Astrocyte (in vitro differentiated cells and primary cell): Measurements from ENCODE around the gene SETD1B. TPM values are rescaled to one million over a fixed set of nuclear protein-coding genes. Genes with fewer than 3 reads are reported as not detected.
A peak's percentile ranks its signal among the peaks of the same experiment; 100 is the strongest.

ENCODE experiments used
- DNase-seq: peaks from one replicate; pipeline ENCODE4 v3.0.0-alpha.2; 2010; ENCODE audit warnings: low read depth
- FAIRE-seq: peaks from 2 replicates; lab custom pipeline; 2011; peaks lifted over from hg19 to GRCh38; lab: Jason Lieb, UNC
- H2AFZ ChIP-seq: 2 replicates; pipeline ENCODE4 v1.6.0; 2012; ENCODE audit warnings: low read depth, low read length, inconsistent platforms
- H3K27ac ChIP-seq: 2 replicates; pipeline ENCODE4 v1.5.1; 2011; ENCODE audit warnings: low read depth, low read length, inconsistent platforms
- H3K27me3 ChIP-seq: 2 replicates; pipeline ENCODE4 v1.6.0; 2011; ENCODE audit warnings: low read length, inconsistent platforms; ENCODE audit not compliant: insufficient read depth
- H3K36me3 ChIP-seq: 2 replicates; pipeline ENCODE4 v1.5.1; 2011; ENCODE audit warnings: low read length, inconsistent platforms; ENCODE audit not compliant: insufficient read depth
- H3K4me1 ChIP-seq: 2 replicates; pipeline ENCODE4 v1.5.1; 2011; ENCODE audit warnings: low read length, inconsistent platforms; ENCODE audit not compliant: insufficient read depth
- H3K4me2 ChIP-seq: 2 replicates; pipeline ENCODE4 v1.6.0; 2012; ENCODE audit warnings: low read length, inconsistent platforms
- H3K4me3 ChIP-seq: 2 replicates; pipeline ENCODE4 v1.5.1; 2011; ENCODE audit warnings: low read depth, mild to moderate bottlenecking, low read length, inconsistent platforms; ENCODE audit not compliant: insufficient read depth
- H3K79me2 ChIP-seq: 2 replicates; pipeline ENCODE4 v1.6.0; 2012; ENCODE audit warnings: mild to moderate bottlenecking, low read length, inconsistent platforms; ENCODE audit not compliant: insufficient read depth
- H3K9ac ChIP-seq: 2 replicates; pipeline ENCODE4 v1.6.0; 2012; ENCODE audit warnings: mild to moderate bottlenecking, low read length, inconsistent platforms
- H3K9me3 ChIP-seq: 2 replicates; pipeline ENCODE4 v1.5.1; 2012; ENCODE audit warnings: low read depth, mild to moderate bottlenecking, low read length, inconsistent platforms; ENCODE audit not compliant: insufficient read depth
- H4K20me1 ChIP-seq: 2 replicates; pipeline ENCODE4 v1.6.0; 2012; ENCODE audit warnings: low read length, inconsistent platforms; ENCODE audit not compliant: insufficient read depth
- H3K27ac Mint-ChIP-seq: one replicate; pipeline ENCODE4 v1.8.0; 2021; ENCODE audit warnings: mild to moderate bottlenecking, mixed read lengths; ENCODE audit not compliant: unreplicated experiment
- H3K27me3 Mint-ChIP-seq: one replicate; pipeline ENCODE4 v1.8.0; 2021; ENCODE audit warnings: low read depth, mixed read lengths; ENCODE audit not compliant: unreplicated experiment
- H3K36me3 Mint-ChIP-seq: one replicate; pipeline ENCODE4 v1.8.0; 2021; ENCODE audit warnings: low read depth, mixed read lengths; ENCODE audit not compliant: unreplicated experiment
- H3K4me1 Mint-ChIP-seq: one replicate; pipeline ENCODE4 v1.8.0; 2021; ENCODE audit warnings: low read depth, mixed read lengths; ENCODE audit not compliant: unreplicated experiment
- H3K4me3 Mint-ChIP-seq: one replicate; pipeline ENCODE4 v1.8.0; 2021; ENCODE audit warnings: mild to moderate bottlenecking, moderate library complexity, mixed read lengths; ENCODE audit not compliant: unreplicated experiment
- H3K9me3 Mint-ChIP-seq: one replicate; pipeline ENCODE4 v1.8.0; 2021; ENCODE audit warnings: mild to moderate bottlenecking, mixed read lengths; ENCODE audit not compliant: unreplicated experiment
- CTCF ChIP-seq: IDR thresholded peaks from 2 replicates; pipeline ENCODE4 v1.5.1; 2011; ENCODE audit warnings: low read depth, mild to moderate bottlenecking, inconsistent platforms, low read length, moderate library complexity; ENCODE audit not compliant: insufficient read depth
- EZH2 ChIP-seq: IDR thresholded peaks from 2 replicates; pipeline ENCODE4 v1.6.1; 2012; ENCODE audit warnings: mild to moderate bottlenecking, low read length, inconsistent platforms; ENCODE audit not compliant: insufficient read depth
- total RNA-seq: library from RNA; stranded (reverse); gene quantifications from 2 replicates; pipeline ENCODE4 v1.2.1, GENCODE V29; 2021

Gene SETD1B
- total RNA-seq, 1 donor from 2014 or later = 24.0 TPM

GRCh38 chr12:121839106-121839992 is 35.5 kb downstream of the SETD1B start:
- Histone ChIP-seq H3K4me3 (peak overlapping the region; percentile 73), H3K36me3 (no peaks in the 10 kb centered on the region), H3K4me2 (peak overlapping the region; percentile 96), H3K27ac (no peak overlapping the region), H3K9ac (peak overlapping the region; percentile 70), H3K79me2 (no peaks in the 10 kb centered on the region), H2AFZ (peak overlapping the region; percentile 96), H3K27me3 (no peaks in the 10 kb centered on the region), H3K9me3 (no peaks in the 10 kb centered on the region), H3K4me1 (peaks cover 9% of the 10 kb centered on the region), H4K20me1 (no peaks in the 10 kb centered on the region)
- FAIRE-seq (no peak), DNase-seq (peak; percentile 86)
- Mint-ChIP-seq H3K27ac (peak overlapping the region; percentile 88), H3K4me3 (peak overlapping the region; percentile 94), H3K4me1 (no peaks in the 10 kb centered on the region), H3K9me3 (no peaks in the 10 kb centered on the region), H3K27me3 (peaks cover 4% of the 10 kb centered on the region), H3K36me3 (no peaks in the 10 kb centered on the region)
- TF ChIP-seq EZH2 (no peak), CTCF (no peak)

- no peak overlapping the region for H3K27ac ChIP-seq
- peak overlapping the region; percentile 96 for H2AFZ ChIP-seq
- Mint-ChIP-seq H3K27me3 (peaks cover 4% of the 10 kb centered on the region), H3K4me1 (no peaks in the 10 kb centered on the region), H3K9me3 (no peaks in the 10 kb centered on the region), H3K27ac (peak overlapping the region; percentile 88), H3K36me3 (no peaks in the 10 kb centered on the region), H3K4me3 (peak overlapping the region; percentile 94)
- no peaks in the 10 kb centered on the region for H3K79me2 ChIP-seq
- H3K9ac ChIP-seq = peak overlapping the region; percentile 70
- H3K4me2 ChIP-seq = peak overlapping the region; percentile 96
- FAIRE-seq (no peak), DNase-seq (no peak)
- H3K36me3 ChIP-seq = no peaks in the 10 kb centered on the region
- no peaks in the 10 kb centered on the region for H3K27me3 ChIP-seq
- no peaks in the 10 kb centered on the region for H4K20me1 ChIP-seq
- peaks cover 9% of the 10 kb centered on the region for H3K4me1 ChIP-seq
- no peaks in the 10 kb centered on the region for H3K9me3 ChIP-seq
- H3K4me3 ChIP-seq = peak overlapping the region; percentile 73
- TF ChIP-seq EZH2 (no peak), CTCF (no peak)
Observed at GRCh38 chr12:121839993-121840761, 36.4 kb downstream of the SETD1B start.
